GM06990 (cell line): ENCODE measurements around the gene COL5A3.

Experiments used
- DNase-seq: peaks from one replicate; pipeline ENCODE4 v3.0.0-alpha.2; 2011; ENCODE audit not compliant: insufficient read length; ENCODE audit errors: extremely low read depth
- H3K27me3 ChIP-seq: replicated peaks from 2 replicates; pipeline ENCODE4 v1.6.0; 2011; ENCODE audit warnings: low read length; ENCODE audit not compliant: control insufficient read depth, insufficient read depth
- H3K36me3 ChIP-seq: 2 replicates; pipeline ENCODE4 v1.5.1; 2011; ENCODE audit warnings: low read length; ENCODE audit not compliant: control insufficient read depth, insufficient read depth
- H3K4me3 ChIP-seq: replicated peaks from 2 replicates; pipeline ENCODE4 v1.5.1; 2011; ENCODE audit warnings: low read depth, mild to moderate bottlenecking, control low read depth, low read length
- TF ChIP-seq, protein P1 (sequence below): IDR thresholded peaks from 2 replicates; pipeline ENCODE4 v1.5.1; 2011; ENCODE audit warnings: low read length, control low read depth, mild to moderate bottlenecking, inconsistent platforms; ENCODE audit not compliant: insufficient read depth, poor library complexity, severe bottlenecking

The COL5A3 gene

DNA sequence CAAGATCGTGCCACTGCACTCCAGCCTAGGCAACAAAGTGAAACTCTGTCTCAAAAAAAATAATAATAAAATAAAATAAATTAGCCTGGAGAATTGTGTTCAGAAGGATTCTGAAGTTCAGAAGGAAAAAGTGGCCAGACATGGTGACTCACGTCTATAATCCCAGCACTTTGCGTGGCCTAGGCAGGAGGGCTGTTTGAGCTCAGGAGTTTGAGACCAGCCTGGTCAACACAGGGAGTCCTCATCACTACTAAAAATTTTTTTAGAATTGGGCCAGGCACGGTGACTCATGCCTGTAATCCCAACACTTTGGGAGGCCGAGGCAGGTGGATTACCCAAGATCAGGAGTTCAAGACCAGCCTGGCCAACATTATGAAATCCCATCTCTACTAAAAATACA lies 8.9 kb upstream of the COL5A3 start:
- DNase-seq, result no peak
- 0 out of 2 replicates have a peak, but pooled peaks cover under 1% of the 10 kb centered on the region for H3K27me3 ChIP-seq
- TF ChIP-seq, protein P1, sequence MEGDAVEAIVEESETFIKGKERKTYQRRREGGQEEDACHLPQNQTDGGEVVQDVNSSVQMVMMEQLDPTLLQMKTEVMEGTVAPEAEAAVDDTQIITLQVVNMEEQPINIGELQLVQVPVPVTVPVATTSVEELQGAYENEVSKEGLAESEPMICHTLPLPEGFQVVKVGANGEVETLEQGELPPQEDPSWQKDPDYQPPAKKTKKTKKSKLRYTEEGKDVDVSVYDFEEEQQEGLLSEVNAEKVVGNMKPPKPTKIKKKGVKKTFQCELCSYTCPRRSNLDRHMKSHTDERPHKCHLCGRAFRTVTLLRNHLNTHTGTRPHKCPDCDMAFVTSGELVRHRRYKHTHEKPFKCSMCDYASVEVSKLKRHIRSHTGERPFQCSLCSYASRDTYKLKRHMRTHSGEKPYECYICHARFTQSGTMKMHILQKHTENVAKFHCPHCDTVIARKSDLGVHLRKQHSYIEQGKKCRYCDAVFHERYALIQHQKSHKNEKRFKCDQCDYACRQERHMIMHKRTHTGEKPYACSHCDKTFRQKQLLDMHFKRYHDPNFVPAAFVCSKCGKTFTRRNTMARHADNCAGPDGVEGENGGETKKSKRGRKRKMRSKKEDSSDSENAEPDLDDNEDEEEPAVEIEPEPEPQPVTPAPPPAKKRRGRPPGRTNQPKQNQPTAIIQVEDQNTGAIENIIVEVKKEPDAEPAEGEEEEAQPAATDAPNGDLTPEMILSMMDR, result no peak
- H3K4me3 ChIP-seq, result no peak overlapping the region
- H3K36me3 ChIP-seq, result no peaks in the 10 kb centered on the region

GRCh38 chr19:10018786-10019185 lies 8.5 kb upstream of the COL5A3 start:
- H3K36me3 ChIP-seq, result no peaks in the 10 kb centered on the region
- H3K27me3 ChIP-seq, result 0 out of 2 replicates have a peak, but pooled peaks cover 2% of the 10 kb centered on the region
- no peak overlapping the region for H3K4me3 ChIP-seq
- TF ChIP-seq, protein P1, result no peak
- no peak for DNase-seq

DNA sequence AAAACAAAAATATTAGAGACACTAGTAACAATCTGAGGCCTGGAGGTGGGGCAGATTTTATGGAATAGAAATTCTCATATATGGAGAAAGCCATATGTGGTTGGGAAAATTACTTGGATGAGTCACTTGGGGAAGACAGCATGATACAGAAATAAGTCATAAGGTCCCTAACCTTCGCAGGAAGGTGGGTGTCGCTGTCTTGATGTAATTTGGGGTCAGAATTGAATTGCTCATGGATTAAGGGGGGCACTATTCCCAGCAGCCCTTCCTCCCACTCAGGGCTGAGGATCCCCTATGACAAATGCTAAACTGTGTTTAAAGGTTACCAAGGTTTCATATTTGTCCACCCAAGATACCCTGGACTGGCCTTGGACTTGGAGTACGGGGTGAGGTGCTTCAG lies 8.0 kb upstream of the COL5A3 start:
- Histone ChIP-seq H3K36me3 (no peaks in the 10 kb centered on the region), H3K4me3 (no peak overlapping the region), H3K27me3 (peaks cover 2% of the 10 kb centered on the region; the same call in 1 of the 2 replicates)
- TF ChIP-seq, protein P1, result no peak
- DNase-seq, result no peak

DNA sequence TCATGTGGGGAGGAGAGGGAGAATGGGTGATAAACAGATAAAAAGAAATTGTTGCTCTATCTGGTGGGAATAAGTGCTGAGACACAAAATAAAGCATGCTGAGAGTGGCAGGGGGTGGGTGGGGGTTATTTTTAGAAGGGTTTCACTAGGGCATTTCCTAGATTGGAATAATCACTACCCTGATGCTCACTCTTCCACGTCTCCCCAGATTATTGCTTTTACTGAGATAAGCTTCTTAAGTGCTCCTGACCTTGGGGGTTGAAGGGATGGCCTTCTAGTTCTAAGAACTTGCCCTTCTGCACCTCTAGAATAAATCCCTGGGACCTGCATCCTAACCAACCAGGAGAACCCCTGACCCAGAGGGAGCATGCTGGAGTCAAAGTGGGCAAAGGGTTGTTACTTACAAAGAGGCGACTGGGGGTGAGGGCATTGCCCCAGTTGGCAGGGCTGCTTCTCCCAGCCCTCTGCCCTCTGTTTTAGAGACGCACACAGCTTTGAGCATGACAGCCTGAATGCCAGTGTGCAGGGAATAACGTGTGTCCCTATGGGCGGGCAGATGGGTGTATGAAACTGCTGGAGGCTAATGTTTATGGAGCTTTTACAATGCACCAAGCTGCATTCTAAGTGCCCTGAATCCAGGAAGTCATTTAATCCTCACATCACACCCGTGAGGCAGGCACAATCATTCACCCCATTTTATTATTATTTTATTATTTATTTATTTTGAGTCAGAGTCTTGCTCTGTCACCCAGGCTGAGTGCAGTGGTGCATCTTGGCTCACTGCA lies 3.7 kb upstream of the COL5A3 start:
- H3K27me3 ChIP-seq, result peaks cover 5% of the 10 kb centered on the region
- DNase-seq, result no peak

GRCh38 chr19:10013316-10013715 lies 3.0 kb upstream of the COL5A3 start, which contains the start of gene RDH8:
Gene RDH8, plus strand, starts transcription at chr19:10013483. Its CDS starts 15 bp downstream, at chr19:10013498.
- no peak for DNase-seq
- no peak within 1 kb of the TSS for H3K4me3 ChIP-seq
- TF ChIP-seq, protein P1, result no peak
- H3K27me3 ChIP-seq, result peaks cover 5% of the 10 kb centered on the region
- no peaks in the 10 kb centered on the region for H3K36me3 ChIP-seq

More for the DNA sequence above, 3.7 kb upstream of the COL5A3 start:
- TF ChIP-seq, protein P1, result no peak
- Histone ChIP-seq H3K4me3 (no peak overlapping the region), H3K36me3 (no peaks in the 10 kb centered on the region)
